Transverse colon (tissue), 4 donors: ENCODE measurements around the gene ZBTB38.

Experiments
- CTCF ChIP-seq, 5 experiments: fragments of 200-600 bp in 3 of 5; fragments of 450-650 bp in 2 of 5; sonication (generic) in 3 of 5; IDR thresholded peaks; 1 replicate in 2 of 5; 2 replicates in 3 of 5; pipeline ENCODE4 v1.5.1; 2016 to 2017; ENCODE audit warnings: antibody characterized with exemption in 5 of 5, inconsistent platforms in 3 of 5, mild to moderate bottlenecking in 2 of 5, moderate library complexity in 1 of 5
- POLR2A ChIP-seq: fragments of 450-650 bp; IDR thresholded peaks from one replicate; pipeline ENCODE4 v1.6.1; 2016; ENCODE audit warnings: antibody characterized with exemption, mild to moderate bottlenecking, moderate library complexity
- POLR2AphosphoS5 ChIP-seq, 3 donors: sonication (generic); formaldehyde crosslinking; IDR thresholded peaks; one replicate each; pipeline ENCODE4 v1.6.1; 2016; ENCODE audit warnings: antibody characterized with exemption in 3 of 3

GRCh38 chr3:141410846-141411245 lies 42.5 kb downstream of the ZBTB38 start:
- TF ChIP-seq CTCF (IDR thresholded peaks at IDR 0.05) (no peak), POLR2A (no peak), POLR2AphosphoS5 (IDR thresholded peaks at IDR 0.05) (no peak)
